ENCODE results near the gene COL18A1. TPM values are rescaled to one million over a fixed set of nuclear protein-coding genes. Genes with fewer than 3 reads are reported as not detected.

The COL18A1 gene
- total and polyA plus RNA-seq, 2 donors = 18.9 to 58.6 TPM

DNA sequence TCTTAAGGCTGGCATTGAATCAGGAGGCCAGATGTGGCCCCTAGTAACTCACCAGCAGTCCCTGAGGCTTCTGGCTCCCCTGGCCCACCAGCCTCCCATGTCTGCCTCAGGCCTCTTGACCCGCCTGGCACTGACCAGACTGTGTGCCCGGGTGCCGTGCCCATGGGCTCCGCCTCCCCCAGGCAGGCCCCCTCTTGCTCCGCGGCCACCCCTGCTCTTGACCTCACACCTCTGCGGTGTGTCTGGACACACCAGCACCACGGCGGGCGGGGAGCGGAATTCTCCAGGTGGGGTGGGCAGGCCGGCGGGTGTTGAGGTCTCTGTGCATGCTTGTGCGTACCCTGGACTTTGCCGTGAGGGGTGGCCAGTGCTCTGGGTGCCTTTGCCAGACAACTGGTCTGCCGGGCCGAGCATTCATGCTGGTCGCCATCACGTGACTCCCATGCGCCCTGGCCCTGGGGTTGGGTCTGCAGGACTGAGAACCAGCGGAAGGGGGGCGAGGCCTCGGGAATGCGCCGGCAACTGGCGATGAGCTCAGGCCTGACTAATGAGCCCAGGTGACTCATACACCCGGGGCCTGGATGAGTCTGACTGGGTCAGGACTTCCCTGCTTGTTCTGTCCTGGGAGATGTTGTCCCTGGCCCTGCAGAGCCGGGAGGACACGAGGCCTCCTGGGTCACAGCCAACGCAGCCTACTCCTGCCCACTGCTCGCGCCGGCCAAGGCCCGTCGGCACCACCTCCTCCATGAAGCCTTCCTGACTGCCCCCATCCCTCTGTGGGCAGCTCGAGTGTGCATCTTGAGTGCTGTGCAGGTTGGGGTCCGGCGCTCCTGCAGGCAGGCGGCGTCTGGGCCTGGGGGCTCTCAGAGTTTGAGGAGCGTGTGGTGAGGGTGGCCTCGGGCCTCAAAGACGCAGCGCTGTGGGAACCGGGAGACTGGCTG is 22.6 kb downstream of the COL18A1 start:
- Histone ChIP-seq H3K27me3 (ENCODE audit: control insufficient read depth in 2 of 2, insufficient read depth in 1 of 2, low read length in 1 of 2) (peaks cover 0 to 14% of the 10 kb centered on the region in 2 donors), H3K36me3 (ENCODE audit: control insufficient read depth in 2 of 2, insufficient read depth in 2 of 2, low read length in 1 of 2) (no peaks in the 10 kb centered on the region), H3K4me3 (ENCODE audit: low read length in 2 of 2) (no peak overlapping the region), H3K4me1 (ENCODE audit: control insufficient read depth in 2 of 2, insufficient read depth in 2 of 2, low read length in 2 of 2) (no peaks in the 10 kb centered on the region), H3K9me3 (ENCODE audit: control insufficient read depth in 2 of 2, insufficient read depth in 1 of 2, low read length in 1 of 2) (no peaks in the 10 kb centered on the region), H3K27ac (ENCODE audit: low read depth in 1 of 2, low read length in 1 of 2) (no peak overlapping the region)
- DNase-seq (ENCODE audit: low read depth in 6 of 9, low spot score in 9 of 9) = no peak
- WGBS = 90% methylated on average over 45 of the region's 45 CpGs

DNA sequence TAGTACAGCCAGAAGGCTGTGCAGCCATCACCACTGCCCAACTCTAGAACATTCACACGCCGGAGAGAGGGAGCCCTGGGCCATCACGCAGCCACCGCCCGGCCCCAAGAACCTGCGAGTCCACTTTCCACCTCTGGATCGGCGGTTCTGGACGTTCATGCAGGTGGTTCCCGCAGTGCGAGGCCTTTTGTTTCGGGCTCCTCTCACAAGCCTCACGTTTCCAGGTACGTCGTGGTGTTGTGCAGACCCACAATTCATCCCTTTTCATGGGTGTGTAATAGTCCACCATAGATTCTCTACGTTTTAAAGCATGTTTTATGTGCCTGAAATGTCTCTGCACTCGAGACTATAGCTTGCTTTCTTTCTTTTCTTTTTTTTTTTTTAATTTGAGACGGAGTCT is 23.6 kb downstream of the COL18A1 start:
- Histone ChIP-seq H3K4me1 (ENCODE audit: control insufficient read depth in 2 of 2, insufficient read depth in 2 of 2, low read length in 2 of 2) (no peaks in the 10 kb centered on the region), H3K27ac (ENCODE audit: low read depth in 1 of 2, low read length in 1 of 2) (no peak overlapping the region), H3K27me3 (ENCODE audit: control insufficient read depth in 2 of 2, insufficient read depth in 1 of 2, low read length in 1 of 2) (peaks cover 0 to 14% of the 10 kb centered on the region in 2 donors), H3K9me3 (ENCODE audit: control insufficient read depth in 2 of 2, insufficient read depth in 1 of 2, low read length in 1 of 2) (no peaks in the 10 kb centered on the region), H3K4me3 (ENCODE audit: low read length in 2 of 2) (no peak overlapping the region), H3K36me3 (ENCODE audit: control insufficient read depth in 2 of 2, insufficient read depth in 2 of 2, low read length in 1 of 2) (no peaks in the 10 kb centered on the region)
- 94% methylated on average over 18 of the region's 18 CpGs for WGBS
- DNase-seq (ENCODE audit: low read depth in 6 of 9, low spot score in 9 of 9) = no peak

DNA sequence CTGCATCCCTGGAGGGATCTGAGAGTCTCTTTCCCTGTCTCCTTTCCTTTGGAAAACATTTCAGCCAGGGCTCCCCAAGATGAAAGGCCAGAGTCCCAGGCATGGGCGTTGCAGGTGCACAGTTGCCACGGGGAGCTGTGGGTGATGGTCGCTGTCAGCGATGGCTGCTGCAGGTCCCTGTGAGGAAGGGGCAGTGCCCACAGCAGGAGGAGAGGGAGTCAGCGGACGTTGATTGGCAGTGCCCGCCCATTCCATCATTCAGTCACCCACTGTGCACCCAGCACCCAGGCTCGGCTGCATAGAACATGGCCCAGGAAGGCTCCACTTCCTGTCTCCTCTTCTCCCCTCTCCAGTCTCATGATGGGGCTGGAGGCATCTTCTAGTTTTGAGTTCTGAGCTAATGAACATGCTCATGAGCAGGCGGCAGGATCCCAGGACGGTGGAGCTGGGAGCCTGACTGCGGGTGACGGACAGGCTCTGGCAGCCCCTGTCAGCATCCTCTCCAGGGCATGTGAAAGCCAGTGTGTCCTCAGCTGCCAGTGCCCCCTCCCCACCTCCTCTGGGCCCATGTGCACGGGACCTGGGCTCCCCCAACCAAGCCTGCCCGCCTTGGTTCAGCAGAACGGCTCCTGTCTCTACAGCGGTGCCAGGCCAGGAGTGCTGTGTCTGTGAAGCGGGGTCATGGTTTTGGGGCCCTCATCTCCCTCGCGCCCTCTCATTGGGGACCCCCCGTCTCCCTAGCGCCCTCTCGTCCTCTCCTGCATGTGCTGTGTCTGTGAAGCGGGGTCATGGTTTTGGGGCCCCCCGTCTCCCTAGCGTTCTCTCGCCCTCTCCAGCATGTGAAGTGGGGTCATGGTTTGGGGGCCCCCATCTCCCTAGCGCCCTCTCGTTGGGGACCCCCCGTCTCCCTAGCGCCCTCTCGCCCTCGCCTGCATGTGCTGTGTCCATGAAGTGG is 24.5 kb downstream of the COL18A1 start:
- Histone ChIP-seq H3K36me3 (ENCODE audit: control insufficient read depth in 2 of 2, insufficient read depth in 2 of 2, low read length in 1 of 2) (no peaks in the 10 kb centered on the region), H3K27ac (ENCODE audit: low read depth in 1 of 2, low read length in 1 of 2) (no peak overlapping the region), H3K4me1 (ENCODE audit: control insufficient read depth in 2 of 2, insufficient read depth in 2 of 2, low read length in 2 of 2) (no peaks in the 10 kb centered on the region), H3K9me3 (ENCODE audit: control insufficient read depth in 2 of 2, insufficient read depth in 1 of 2, low read length in 1 of 2) (peaks cover 0 to 8% of the 10 kb centered on the region in 2 donors), H3K27me3 (ENCODE audit: control insufficient read depth in 2 of 2, insufficient read depth in 1 of 2, low read length in 1 of 2) (peaks cover 0 to 14% of the 10 kb centered on the region in 2 donors), H3K4me3 (ENCODE audit: low read length in 2 of 2) (no peak overlapping the region)
- WGBS = 89% methylated on average over 32 of the region's 32 CpGs
- no peak for DNase-seq (ENCODE audit: low read depth in 6 of 9, low spot score in 9 of 9)

DNA sequence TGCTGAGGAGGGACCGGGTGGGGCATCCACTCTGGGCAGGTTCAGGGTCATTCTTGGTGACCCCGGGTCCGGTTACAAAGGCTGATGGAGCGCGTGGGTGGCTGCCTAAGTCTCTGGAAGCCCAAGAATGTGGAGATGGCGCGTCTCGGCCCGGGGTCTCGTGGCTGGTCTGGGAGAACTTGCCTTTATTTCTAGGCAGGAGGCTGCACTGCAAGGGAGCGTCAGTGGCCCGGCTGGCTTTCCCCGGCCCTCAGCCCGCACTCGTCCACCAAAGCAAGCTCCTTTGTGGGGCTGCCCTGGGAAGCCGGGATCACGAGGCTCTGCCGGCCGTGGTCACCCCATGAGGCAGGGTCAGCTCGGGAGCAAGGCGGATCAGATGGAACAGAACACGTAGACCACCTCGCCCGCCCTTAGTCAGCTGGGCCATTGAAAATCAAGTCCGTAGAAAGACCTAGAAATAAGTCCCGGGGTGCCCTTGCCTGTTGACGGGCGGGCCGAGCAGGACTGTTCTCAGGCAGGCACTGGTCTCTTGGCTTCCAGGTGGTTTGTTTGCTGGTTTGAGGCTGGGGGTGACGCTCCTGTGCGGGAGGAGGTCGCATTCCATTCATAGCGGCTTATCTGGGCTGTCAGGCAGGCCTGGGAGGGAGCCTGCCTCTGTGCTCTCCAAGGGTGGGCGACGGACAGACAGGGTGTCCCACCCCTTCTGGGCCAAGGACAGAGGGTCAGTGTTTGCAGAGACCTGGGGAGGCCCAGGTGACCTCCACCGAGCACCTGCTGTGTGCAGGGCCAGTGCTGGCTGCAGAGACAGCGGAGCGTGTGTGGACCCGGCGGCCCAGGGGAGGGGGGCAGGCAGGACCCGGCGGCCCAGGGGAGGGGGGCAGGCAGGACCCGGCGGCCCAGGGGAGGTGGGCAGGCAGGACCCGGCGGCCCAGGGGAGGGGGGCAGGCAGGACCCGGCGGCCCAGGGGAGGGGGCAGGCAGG is 25.8 kb downstream of the COL18A1 start:
- Histone ChIP-seq H3K4me3 (ENCODE audit: low read length in 2 of 2) (no peak overlapping the region), H3K27ac (ENCODE audit: low read depth in 1 of 2, low read length in 1 of 2) (no peak overlapping the region), H3K9me3 (ENCODE audit: control insufficient read depth in 2 of 2, insufficient read depth in 1 of 2, low read length in 1 of 2) (peaks cover 0 to 8% of the 10 kb centered on the region in 2 donors), H3K36me3 (ENCODE audit: control insufficient read depth in 2 of 2, insufficient read depth in 2 of 2, low read length in 1 of 2) (no peaks in the 10 kb centered on the region), H3K27me3 (ENCODE audit: control insufficient read depth in 2 of 2, insufficient read depth in 1 of 2, low read length in 1 of 2) (peaks cover 0 to 14% of the 10 kb centered on the region in 2 donors), H3K4me1 (ENCODE audit: control insufficient read depth in 2 of 2, insufficient read depth in 2 of 2, low read length in 2 of 2) (no peaks in the 10 kb centered on the region)
- 72% methylated on average over 42 of the region's 48 CpGs for WGBS
- no peak for DNase-seq (ENCODE audit: low read depth in 6 of 9, low spot score in 9 of 9)

DNA sequence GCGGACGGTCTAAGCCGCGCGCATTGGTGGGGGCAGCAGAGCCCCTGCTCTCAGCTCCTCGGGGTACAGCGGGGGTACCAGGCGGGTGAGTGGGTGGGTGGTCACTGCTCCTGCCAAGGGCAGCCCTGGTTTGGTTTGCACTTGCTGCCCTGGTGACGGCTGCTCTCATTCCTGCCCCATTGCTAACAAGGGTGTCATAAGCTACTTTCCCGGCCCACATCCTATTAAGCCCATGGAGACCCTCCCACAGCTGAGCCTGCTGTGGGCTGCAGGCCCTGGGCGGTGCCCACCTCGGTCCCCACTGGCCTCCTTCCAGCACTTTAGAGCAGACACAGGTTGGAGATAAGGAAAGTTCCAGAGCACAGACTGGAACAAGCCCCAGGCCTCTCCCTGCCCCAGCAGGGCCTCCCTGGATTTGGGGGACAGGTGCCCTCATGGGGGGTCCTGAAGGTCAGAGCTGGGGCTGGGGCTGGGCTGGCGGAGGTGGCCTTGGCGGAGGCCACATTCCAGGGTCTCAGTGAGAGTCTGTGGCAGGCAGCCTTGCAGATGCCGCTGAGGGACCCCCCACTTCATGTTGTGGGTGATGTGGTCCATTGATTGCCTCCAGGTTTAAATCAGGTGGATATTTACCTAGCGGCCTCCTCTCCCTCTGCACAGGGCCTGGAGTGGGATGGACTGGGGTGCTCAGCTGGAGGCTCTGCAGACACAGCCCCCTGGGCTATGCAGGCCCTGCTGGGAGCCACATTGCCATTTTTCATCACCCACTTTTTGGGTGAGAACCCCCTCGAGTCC is 27.0 kb downstream of the COL18A1 start:
- WGBS = 96% methylated on average over 17 of the region's 17 CpGs
- H3K36me3 ChIP-seq (ENCODE audit: control insufficient read depth in 2 of 2, insufficient read depth in 2 of 2, low read length in 1 of 2) = no peaks in the 10 kb centered on the region
- no peak overlapping the region for H3K4me3 ChIP-seq (ENCODE audit: low read length in 2 of 2)
- no peak overlapping the region for H3K27ac ChIP-seq (ENCODE audit: low read depth in 1 of 2, low read length in 1 of 2)
- peaks cover 0 to 17% of the 10 kb centered on the region in 2 donors for H3K27me3 ChIP-seq (ENCODE audit: control insufficient read depth in 2 of 2, insufficient read depth in 1 of 2, low read length in 1 of 2)
- peaks cover 0 to 8% of the 10 kb centered on the region in 2 donors for H3K9me3 ChIP-seq (ENCODE audit: control insufficient read depth in 2 of 2, insufficient read depth in 1 of 2, low read length in 1 of 2)
- DNase-seq (ENCODE audit: low read depth in 6 of 9, low spot score in 9 of 9) = no peak
- peaks cover 0 to 2% of the 10 kb centered on the region in 2 donors for H3K4me1 ChIP-seq (ENCODE audit: control insufficient read depth in 2 of 2, insufficient read depth in 2 of 2, low read length in 2 of 2)

DNA sequence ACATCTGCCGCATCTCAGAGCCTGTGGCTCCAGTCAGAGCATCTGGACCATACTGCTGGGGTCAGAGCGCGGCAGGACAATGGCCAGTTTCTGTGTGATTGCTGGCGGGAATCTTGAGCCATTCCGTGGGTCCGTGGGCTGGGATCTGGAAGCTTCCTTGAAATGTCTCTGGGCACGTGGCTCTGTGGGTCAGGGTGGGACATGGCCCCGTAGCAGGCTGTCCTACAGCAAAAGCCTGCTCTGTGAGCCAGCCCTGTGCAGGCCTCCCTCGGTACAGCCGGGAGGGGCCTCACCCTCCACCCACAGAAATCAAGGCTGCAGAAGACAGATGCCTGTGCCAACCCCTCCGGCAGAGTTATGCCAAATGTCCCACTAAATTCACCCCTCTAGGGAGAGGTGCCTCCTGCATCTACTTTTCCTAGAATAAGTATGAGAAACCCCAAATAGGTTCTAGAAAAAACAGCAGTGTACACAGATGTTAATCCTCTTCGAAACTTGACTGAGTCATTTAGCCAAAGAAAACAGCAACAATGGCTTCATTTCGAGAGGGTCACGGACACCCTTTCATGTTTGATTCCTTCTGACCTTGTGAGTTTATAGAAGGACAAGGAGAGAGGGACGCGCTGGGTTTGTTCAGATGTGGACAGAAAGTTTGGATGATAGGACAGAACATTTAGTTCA is 27.8 kb downstream of the COL18A1 start:
- Histone ChIP-seq H3K4me1 (ENCODE audit: control insufficient read depth in 2 of 2, insufficient read depth in 2 of 2, low read length in 2 of 2) (peaks cover 0 to 2% of the 10 kb centered on the region in 2 donors), H3K36me3 (ENCODE audit: control insufficient read depth in 2 of 2, insufficient read depth in 2 of 2, low read length in 1 of 2) (no peaks in the 10 kb centered on the region), H3K27me3 (ENCODE audit: control insufficient read depth in 2 of 2, insufficient read depth in 1 of 2, low read length in 1 of 2) (peaks cover 0 to 17% of the 10 kb centered on the region in 2 donors), H3K27ac (ENCODE audit: low read depth in 1 of 2, low read length in 1 of 2) (no peak overlapping the region), H3K4me3 (ENCODE audit: low read length in 2 of 2) (no peak overlapping the region), H3K9me3 (ENCODE audit: control insufficient read depth in 2 of 2, insufficient read depth in 1 of 2, low read length in 1 of 2) (peaks cover 0 to 8% of the 10 kb centered on the region in 2 donors)
- WGBS = 92% methylated on average over 16 of the region's 16 CpGs
- no peak for DNase-seq (ENCODE audit: low read depth in 6 of 9, low spot score in 9 of 9)

DNA sequence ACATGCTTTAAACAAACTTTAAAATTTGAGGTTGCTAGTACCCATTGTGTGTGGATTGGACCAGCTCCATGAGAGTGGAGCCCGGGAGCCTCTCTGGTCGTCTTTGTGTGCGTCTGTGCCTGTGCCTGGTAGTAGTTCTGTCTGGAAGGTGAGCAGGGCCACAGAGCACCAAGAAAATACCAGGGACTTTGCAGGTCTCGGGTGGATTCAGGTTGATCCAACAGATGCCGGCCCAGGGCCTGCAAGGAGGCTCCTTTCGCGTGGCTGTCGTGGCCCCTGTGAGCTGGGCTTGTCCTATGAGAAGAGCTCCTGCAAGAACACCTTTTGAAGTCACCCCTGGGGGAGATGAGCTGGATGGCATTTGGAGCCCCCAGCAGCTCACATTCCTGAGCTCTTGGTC is 28.3 kb downstream of the COL18A1 start:
- peaks cover 0 to 17% of the 10 kb centered on the region in 2 donors for H3K27me3 ChIP-seq (ENCODE audit: control insufficient read depth in 2 of 2, insufficient read depth in 1 of 2, low read length in 1 of 2)
- DNase-seq (ENCODE audit: low read depth in 6 of 9, low spot score in 9 of 9) = no peak
- H3K4me1 ChIP-seq (ENCODE audit: control insufficient read depth in 2 of 2, insufficient read depth in 2 of 2, low read length in 2 of 2) = peaks cover 0 to 2% of the 10 kb centered on the region in 2 donors
- 91% methylated on average over 8 of the region's 8 CpGs for WGBS
- H3K9me3 ChIP-seq (ENCODE audit: control insufficient read depth in 2 of 2, insufficient read depth in 1 of 2, low read length in 1 of 2) = peaks cover 0 to 8% of the 10 kb centered on the region in 2 donors
- H3K27ac ChIP-seq (ENCODE audit: low read depth in 1 of 2, low read length in 1 of 2) = no peak overlapping the region
- no peak overlapping the region for H3K4me3 ChIP-seq (ENCODE audit: low read length in 2 of 2)
- H3K36me3 ChIP-seq (ENCODE audit: control insufficient read depth in 2 of 2, insufficient read depth in 2 of 2, low read length in 1 of 2) = no peaks in the 10 kb centered on the region
